Gastroesophageal sphincter (tissue), 4 donors: Measurements from ENCODE around the gene FRMD1. TPM values are rescaled to one million over a fixed set of nuclear protein-coding genes. Genes with fewer than 3 reads are reported as not detected.

ENCODE experiments used
- ATAC-seq: fragments of 150-250 bp; one replicate; pipeline ENCODE4 v1.9.1; 2016; ENCODE audit warnings: mild to moderate bottlenecking, moderate library complexity
- H3K27ac ChIP-seq, 4 donors: fragments of 200-600 bp; sonication (generic) in 3 of 4; 1 replicate in 3 of 4; 2 replicates in 1 of 4; pipeline ENCODE4 v1.5.1; 2016 to 2019
- H3K27me3 ChIP-seq: fragments of 200-600 bp; sonication (generic); one replicate; pipeline ENCODE4 v1.5.1; 2019
- H3K36me3 ChIP-seq, 2 donors: fragments of 200-600 bp; sonication (generic); one replicate each; pipeline ENCODE4 v1.5.1; 2019; ENCODE audit warnings: control low read depth in 1 of 2
- H3K4me1 ChIP-seq, 3 donors: fragments of 200-600 bp; sonication (generic); 1 replicate in 2 of 3; 2 replicates in 1 of 3; pipeline ENCODE4 v1.5.1; 2016 to 2019; ENCODE audit warnings: control low read depth in 2 of 3
- H3K4me3 ChIP-seq, 2 donors: fragments of 200-600 bp; sonication (generic); one replicate each; pipeline ENCODE4 v1.5.1; 2019; ENCODE audit warnings: mild to moderate bottlenecking in 1 of 2, moderate library complexity in 1 of 2
- H3K9me3 ChIP-seq, 3 donors: fragments of 200-600 bp; sonication (generic); one replicate each; pipeline ENCODE4 v1.5.1; 2017 to 2019; ENCODE audit warnings: control low read depth in 2 of 3
- EP300 ChIP-seq: sonication (generic); formaldehyde crosslinking; IDR thresholded peaks from one replicate; pipeline ENCODE4 v1.6.1; 2017; ENCODE audit warnings: antibody characterized with exemption, mild to moderate bottlenecking
- POLR2A ChIP-seq, 2 donors: fragments of 450-650 bp; IDR thresholded peaks; one replicate each; pipeline ENCODE4 v1.6.1; 2017; ENCODE audit warnings: antibody characterized with exemption in 2 of 2, mild to moderate bottlenecking in 2 of 2, moderate library complexity in 1 of 2
- POLR2AphosphoS5 ChIP-seq: sonication (generic); formaldehyde crosslinking; IDR thresholded peaks from one replicate; pipeline ENCODE4 v1.6.1; 2017; ENCODE audit warnings: antibody characterized with exemption
- WGBS, 2 donors: methylation state at CpG; one replicate each; pipeline ENCODE4 v1.1.5; 2018; ENCODE audit warnings: low coverage in 1 of 2; 5-methylcytosine and 5-hydroxymethylcytosine counted together
- total RNA-seq, 4 donors: library from RNA; depleted of rRNA; stranded (reverse); fragments of >200 nt; gene quantifications; one replicate each; pipeline ENCODE4 v1.1.0, GENCODE V29; 2016
- TF ChIP-seq, protein P1 (sequence below), 4 experiments: fragments of 200-600 bp in 2 of 4; fragments of 450-650 bp in 2 of 4; sonication (generic) in 1 of 4; IDR thresholded peaks; one replicate each; pipeline ENCODE4 v1.5.1; 2017 to 2019; ENCODE audit warnings: antibody characterized with exemption in 4 of 4, mild to moderate bottlenecking in 2 of 4, moderate library complexity in 2 of 4

Gene FRMD1
- total RNA-seq, 4 donors from 2014 or later: 0.10 to 0.54 (median 0.23) TPM; not detected in 1

DNA sequence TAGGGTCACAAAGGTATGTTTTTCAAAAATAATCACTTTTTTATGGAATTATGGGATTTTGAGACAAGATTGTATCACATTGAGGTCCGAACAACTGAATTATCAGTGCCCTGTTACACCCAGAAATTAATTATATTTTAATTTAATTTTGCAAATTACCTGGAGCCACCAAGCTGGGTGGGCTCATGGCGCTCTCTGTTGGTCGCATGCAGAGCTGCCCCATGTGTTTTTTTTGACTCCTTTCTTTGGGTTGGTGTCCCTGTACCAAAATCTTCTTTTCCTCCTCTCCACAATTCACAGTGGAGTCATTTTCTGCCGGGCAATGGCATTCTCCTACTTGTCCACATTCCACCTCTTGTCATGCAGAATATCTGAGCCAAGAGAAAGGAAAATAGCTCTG lies 38.9 kb upstream of the FRMD1 start:
- 56 to 66% methylated on average over 4 of the region's 4 CpGs for WGBS, 2 donors
- H3K27ac ChIP-seq: no peak overlapping the region
- no peak for ATAC-seq

GRCh38 chr6:168116975-168117899 lies 38.2 kb upstream of the FRMD1 start:
- ATAC-seq: no peak
- Histone ChIP-seq H3K36me3 (no peaks in the 10 kb centered on the region), H3K9me3 (no peaks in the 10 kb centered on the region), H3K4me3 (no peak overlapping the region), H3K27me3 (no peaks in the 10 kb centered on the region), H3K4me1 (no peaks in the 10 kb centered on the region), H3K27ac (no peak overlapping the region)
- TF ChIP-seq, protein P1, sequence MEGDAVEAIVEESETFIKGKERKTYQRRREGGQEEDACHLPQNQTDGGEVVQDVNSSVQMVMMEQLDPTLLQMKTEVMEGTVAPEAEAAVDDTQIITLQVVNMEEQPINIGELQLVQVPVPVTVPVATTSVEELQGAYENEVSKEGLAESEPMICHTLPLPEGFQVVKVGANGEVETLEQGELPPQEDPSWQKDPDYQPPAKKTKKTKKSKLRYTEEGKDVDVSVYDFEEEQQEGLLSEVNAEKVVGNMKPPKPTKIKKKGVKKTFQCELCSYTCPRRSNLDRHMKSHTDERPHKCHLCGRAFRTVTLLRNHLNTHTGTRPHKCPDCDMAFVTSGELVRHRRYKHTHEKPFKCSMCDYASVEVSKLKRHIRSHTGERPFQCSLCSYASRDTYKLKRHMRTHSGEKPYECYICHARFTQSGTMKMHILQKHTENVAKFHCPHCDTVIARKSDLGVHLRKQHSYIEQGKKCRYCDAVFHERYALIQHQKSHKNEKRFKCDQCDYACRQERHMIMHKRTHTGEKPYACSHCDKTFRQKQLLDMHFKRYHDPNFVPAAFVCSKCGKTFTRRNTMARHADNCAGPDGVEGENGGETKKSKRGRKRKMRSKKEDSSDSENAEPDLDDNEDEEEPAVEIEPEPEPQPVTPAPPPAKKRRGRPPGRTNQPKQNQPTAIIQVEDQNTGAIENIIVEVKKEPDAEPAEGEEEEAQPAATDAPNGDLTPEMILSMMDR (IDR thresholded peaks at IDR 0.05): no peak
- no peak for TF ChIP-seq POLR2AphosphoS5
- no peak for TF ChIP-seq POLR2A (IDR thresholded peaks at IDR 0.05)
- no peak for TF ChIP-seq EP300
- 91 to 100% methylated on average over 1 to 11 of the region's 26 CpGs for WGBS, 2 donors

More for the DNA sequence above, 38.9 kb upstream of the FRMD1 start:
- H3K36me3 ChIP-seq: no peaks in the 10 kb centered on the region
- H3K27me3 ChIP-seq: no peaks in the 10 kb centered on the region
- H3K4me3 ChIP-seq: no peak overlapping the region
- H3K9me3 ChIP-seq: no peaks in the 10 kb centered on the region
- no peaks in the 10 kb centered on the region for H3K4me1 ChIP-seq
- TF ChIP-seq, protein P1 (IDR thresholded peaks at IDR 0.05): peak in 1 of 4 experiments; percentile 36
- TF ChIP-seq POLR2A (IDR thresholded peaks at IDR 0.05) (no peak), POLR2AphosphoS5 (no peak)

DNA sequence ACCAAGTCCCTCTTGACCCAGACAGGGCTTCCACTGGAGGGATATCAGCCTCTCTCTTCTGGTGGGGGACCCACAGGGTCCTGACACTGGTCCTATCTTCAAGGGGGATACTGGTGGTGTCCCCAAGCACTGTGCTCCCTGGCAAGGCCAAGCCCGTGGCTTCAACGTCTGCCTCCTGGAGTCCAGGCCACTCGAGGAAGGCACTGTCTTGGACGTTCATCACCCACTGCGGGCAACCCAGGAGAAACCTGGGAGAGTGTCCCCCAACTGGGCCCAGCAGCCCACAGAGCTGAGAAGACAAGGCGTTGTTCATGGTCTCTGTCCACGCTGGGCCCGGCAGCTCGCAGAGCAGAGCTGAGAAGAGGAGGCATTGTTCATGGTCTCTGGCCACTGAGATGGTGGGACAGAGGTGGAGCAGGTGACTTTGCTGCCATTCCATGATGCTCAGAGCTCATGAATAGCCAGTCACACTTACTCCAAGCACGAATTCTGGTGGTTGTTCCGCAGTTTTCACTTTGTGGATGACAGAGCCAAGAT lies 37.5 kb upstream of the FRMD1 start:
- no peaks in the 10 kb centered on the region for H3K4me1 ChIP-seq
- no peak overlapping the region for H3K27ac ChIP-seq
- no peaks in the 10 kb centered on the region for H3K9me3 ChIP-seq
- ATAC-seq: no peak
- H3K4me3 ChIP-seq: no peak overlapping the region
- TF ChIP-seq, protein P1 (IDR thresholded peaks at IDR 0.05): no peak
- no peak for TF ChIP-seq POLR2AphosphoS5
- TF ChIP-seq EP300: no peak
- TF ChIP-seq POLR2A (IDR thresholded peaks at IDR 0.05): no peak
- no CpG with 5 or more reads among the region's 11 CpGs for WGBS, 2 donors
- no peaks in the 10 kb centered on the region for H3K27me3 ChIP-seq
- H3K36me3 ChIP-seq: no peaks in the 10 kb centered on the region

DNA sequence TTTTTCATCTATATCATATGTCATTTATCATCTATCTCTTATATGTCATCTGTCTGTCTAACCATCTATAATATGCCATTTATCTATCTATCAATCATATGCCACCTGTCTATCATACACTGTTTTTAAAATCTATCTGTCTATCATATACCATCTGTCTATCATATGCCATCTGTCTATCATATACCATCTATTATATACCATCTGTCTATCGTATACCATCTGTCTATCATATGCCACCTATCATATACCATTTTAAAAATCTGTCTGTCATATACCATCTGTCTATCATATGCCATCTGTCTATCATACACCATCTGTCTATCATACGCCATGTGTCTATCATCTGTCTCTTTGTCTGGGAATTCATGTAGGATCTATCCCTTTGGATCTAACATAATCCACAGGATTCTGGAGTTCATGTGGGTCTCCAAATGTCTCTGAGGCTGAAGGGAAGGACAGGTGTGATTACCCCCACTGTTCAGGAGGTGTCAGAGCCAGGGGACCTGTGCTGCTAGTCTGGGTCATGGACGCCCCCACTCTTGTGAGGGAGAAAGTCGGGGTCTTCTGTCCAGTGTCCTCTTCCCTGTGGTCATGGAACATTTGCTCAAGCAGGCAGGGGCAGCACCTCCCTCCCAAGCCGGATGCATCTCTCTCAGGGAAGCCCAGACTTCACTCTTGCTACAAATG lies 36.9 kb upstream of the FRMD1 start:
- 81 to 100% methylated on average over 1 to 4 of the region's 5 CpGs for WGBS, 2 donors
- Histone ChIP-seq H3K27me3 (no peaks in the 10 kb centered on the region), H3K4me3 (no peak overlapping the region), H3K36me3 (no peaks in the 10 kb centered on the region), H3K9me3 (no peaks in the 10 kb centered on the region), H3K4me1 (no peaks in the 10 kb centered on the region), H3K27ac (no peak overlapping the region)
- TF ChIP-seq POLR2A (IDR thresholded peaks at IDR 0.05): no peak
- TF ChIP-seq POLR2AphosphoS5: no peak
- TF ChIP-seq EP300: no peak
- TF ChIP-seq, protein P1 (IDR thresholded peaks at IDR 0.05): no peak
- ATAC-seq: no peak
